Measurements from ENCODE around the gene ARAF.
"Not testable (repeated sequence)": the region's sequence is repeated elsewhere in the genome, so short reads cannot be mapped to it uniquely, and the experiment has no call there.

Gene ARAF

DNA sequence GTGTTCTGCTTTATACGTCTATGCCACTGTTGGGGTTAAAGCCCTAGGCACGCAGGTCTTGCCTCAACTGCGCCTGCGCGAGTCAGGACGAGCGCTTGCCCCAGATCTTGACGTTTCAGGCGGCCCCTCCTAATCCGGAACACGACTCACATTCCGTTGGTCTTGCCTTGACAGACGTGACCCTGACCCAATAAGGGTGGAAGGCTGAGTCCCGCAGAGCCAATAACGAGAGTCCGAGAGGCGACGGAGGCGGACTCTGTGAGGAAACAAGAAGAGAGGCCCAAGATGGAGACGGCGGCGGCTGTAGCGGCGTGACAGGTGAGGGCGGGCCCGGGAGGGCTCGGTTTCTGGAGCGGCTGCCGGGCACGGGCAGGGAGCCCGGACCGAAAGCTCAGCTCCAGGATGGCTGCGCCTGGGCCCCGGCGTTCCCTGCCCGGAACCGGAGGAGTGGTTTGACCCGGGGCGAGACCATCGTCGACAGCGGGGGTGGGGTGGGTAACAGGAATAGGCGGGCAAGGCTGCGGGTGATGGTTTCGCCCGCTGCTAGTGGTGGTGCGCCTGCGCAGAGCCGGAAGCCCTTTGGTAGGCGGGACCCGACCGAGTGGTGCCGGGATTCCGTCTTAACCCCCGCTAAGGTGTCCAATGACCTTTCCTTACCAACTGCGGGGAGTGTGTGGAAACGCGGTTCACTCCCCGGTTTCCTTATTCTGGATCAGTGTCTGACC lies at the start of gene ARAF:
ARAF (plus strand) TSS at position 272 of the 725 bp plus-strand sequence. CDS start 1,763 bp downstream, outside the sequence.
- peak within 1 kb of the TSS; percentile 60 for H3K4me3 ChIP-seq (ENCODE audit: low read depth, low read length)
- in situ Hi-C loops (cut with HindIII; ENCODE audit: low sequenced_read_pairs) = no loop called here
- TF ChIP-seq CTCF (IDR thresholded peaks at IDR 0.05; ENCODE audit: low read depth, low read length, missing control alignments) = no peak
- DNase-seq (ENCODE audit: low read depth) = peak; percentile 98

GRCh38 chrX:47512383-47512782 lies 48.6 kb upstream of the ARAF start:
- in situ Hi-C loops (cut with HindIII; ENCODE audit: low sequenced_read_pairs); H3K4me3 ChIP-seq (ENCODE audit: low read depth, low read length); DNase-seq (ENCODE audit: low read depth): not testable (repeated sequence)

DNA sequence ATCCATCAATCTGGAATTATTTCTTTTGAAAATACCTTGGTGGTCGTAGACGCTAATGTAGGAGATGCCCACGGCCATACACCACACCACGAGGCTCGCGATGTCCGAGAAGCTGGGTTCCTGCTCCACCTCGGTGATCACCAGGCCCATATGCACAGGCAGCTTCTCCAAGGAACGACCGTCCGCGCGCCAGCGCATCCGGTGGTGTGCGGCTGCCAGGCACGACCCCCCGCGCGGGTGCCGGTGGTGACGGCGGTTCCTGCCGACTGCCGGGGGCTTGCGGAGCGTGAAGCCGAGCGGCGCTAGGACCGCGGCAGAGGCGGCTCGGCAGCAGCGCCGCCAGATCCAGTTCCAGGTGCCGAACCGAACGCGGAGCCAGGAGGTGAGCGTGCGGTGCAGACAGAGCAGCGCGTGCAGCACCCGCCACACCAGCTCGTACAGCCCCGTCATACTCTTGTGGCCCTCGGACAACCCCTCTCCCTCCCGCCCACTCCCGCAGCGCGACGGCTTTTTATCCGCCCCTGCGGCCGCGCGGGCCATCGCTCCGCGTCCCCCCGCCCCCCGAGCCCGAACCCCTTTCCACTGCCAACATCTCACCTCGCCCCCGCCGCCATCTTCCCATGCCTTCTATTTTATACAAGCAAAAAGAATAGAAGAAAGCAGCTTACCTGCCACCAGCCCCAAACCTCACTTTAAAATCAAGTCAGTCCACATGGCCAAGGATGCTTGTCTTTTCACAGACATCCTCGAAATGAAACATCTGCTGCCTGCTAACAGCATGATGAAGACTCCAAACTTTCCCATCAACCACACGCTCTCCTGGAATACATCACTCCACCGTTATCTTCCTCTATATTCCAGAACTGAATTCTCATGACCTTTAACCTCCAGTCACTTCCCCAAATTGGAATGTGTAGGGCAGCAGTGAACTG lies 47.7 kb upstream of the ARAF start:
- peak overlapping the region; percentile 35 for H3K4me3 ChIP-seq (ENCODE audit: low read depth, low read length)
- in situ Hi-C loops (cut with HindIII; ENCODE audit: low sequenced_read_pairs); DNase-seq (ENCODE audit: low read depth): not testable (repeated sequence)

DNA sequence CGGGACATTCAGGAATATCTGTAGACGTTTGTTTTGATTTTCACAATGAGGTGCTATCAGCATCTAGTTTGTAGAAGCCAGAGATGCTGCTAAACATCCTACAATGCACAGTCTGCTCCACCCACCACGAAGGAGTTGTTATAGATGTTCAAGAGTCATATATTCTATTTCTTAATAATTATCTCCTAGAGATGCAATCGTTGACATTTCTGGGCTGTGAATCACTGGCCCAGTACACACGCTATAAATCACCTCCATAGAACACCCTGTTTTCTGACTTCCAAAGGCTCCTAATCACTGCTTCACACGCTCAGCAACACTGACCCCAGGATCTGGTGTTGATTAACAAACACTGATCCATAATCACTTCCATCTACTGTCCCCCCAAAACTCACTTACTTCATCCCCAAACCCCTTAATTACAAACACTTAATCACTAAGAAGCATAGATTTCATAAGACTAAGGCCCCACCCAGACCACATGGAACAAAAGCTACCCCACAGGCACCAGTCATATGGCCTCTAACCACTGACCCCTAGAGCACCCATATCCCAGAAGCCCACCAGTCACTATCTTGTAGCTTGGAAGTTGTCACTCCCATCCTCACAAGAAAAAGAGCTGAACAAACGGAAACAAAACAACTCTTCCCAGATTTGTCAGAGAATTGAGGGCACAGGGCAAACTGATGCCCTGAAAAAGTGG lies 46.3 kb upstream of the ARAF start:
- no peak for DNase-seq (ENCODE audit: low read depth)
- no peak overlapping the region for H3K4me3 ChIP-seq (ENCODE audit: low read depth, low read length)
- TF ChIP-seq CTCF (IDR thresholded peaks at IDR 0.05; ENCODE audit: low read depth, low read length, missing control alignments) = no peak
- in situ Hi-C loops (cut with HindIII; ENCODE audit: low sequenced_read_pairs) = no loop called here

DNA sequence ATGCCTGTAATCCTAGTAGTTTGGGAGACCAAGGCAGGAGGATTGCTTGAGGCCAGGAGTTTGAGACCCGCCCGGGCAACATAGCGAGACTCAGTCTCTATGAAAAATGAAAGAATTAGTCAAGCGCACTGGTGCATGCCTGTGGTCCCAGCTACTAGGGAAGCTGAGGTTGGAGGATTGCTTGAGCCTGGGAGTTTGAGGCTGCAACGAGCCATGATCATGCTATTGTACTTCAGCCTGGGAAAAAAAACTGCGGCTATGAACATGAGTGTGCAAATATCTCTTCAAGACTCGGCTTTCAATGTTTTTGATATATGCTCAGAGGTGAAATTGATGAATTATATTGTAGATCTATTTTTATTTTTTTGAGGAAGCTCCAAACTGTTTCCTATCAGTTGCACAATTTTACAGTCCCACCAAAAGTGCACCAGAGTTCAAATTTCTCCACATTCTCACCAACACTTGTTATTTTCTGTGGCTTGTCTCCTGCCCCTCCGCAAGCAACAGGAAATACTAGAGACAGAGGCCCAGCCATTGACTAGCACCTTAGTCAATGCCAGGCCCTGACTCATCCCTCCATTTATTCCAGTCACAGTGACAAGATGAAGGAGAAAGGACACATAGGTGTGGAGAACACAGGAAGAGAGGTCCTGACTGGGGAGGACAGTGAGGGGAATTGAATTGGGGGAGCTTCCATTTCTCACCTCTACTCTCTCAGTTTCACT lies 44.9 kb upstream of the ARAF start:
- H3K4me3 ChIP-seq (ENCODE audit: low read depth, low read length) = no peak overlapping the region
- no peak for DNase-seq (ENCODE audit: low read depth)
- in situ Hi-C loops (cut with HindIII; ENCODE audit: low sequenced_read_pairs) = no loop called here
- no peak for TF ChIP-seq CTCF (IDR thresholded peaks at IDR 0.05; ENCODE audit: low read depth, low read length, missing control alignments)

DNA sequence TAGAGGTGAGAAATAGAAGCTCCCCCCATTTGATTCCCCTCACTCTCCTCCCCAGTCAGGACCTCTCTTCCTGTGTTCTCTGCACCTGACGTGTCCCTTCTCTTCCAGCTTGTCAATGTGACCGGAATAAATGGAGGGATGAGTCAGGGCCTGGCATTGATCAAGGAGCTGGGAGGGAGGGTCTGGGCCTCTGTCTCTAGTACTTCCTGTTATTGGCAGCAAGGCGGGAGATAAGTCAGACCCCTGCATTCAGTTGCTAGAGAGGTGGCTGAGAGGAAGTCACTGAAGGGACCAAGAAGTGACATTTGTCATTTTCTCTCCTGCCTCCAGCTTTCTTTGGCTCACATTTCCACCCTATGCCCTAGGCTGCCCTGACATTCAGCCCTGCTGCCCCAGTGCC lies 42.9 kb upstream of the ARAF start:
- in situ Hi-C loops (cut with HindIII; ENCODE audit: low sequenced_read_pairs) = no loop called here
- no peak overlapping the region for H3K4me3 ChIP-seq (ENCODE audit: low read depth, low read length)
- no peak for TF ChIP-seq CTCF (IDR thresholded peaks at IDR 0.05; ENCODE audit: low read depth, low read length, missing control alignments)
- no peak for DNase-seq (ENCODE audit: low read depth)

- H3K4me3 ChIP-seq (ENCODE audit: low read depth, low read length) = peak overlapping the region; percentile 48
- no peak for DNase-seq (ENCODE audit: low read depth)
- in situ Hi-C loops (cut with HindIII; ENCODE audit: low sequenced_read_pairs) = no loop called here
- peak; percentile 66 for TF ChIP-seq CTCF (IDR thresholded peaks at IDR 0.05; ENCODE audit: low read depth, low read length, missing control alignments)
These were observed 37.7 kb upstream of the ARAF start for GRCh38 chrX:47523297-47523696.

Measured in astrocyte of the cerebellum (primary cell).